DOHH2 (cell line): ENCODE measurements around the gene OXNAD1.

Source experiments
- CTCF ChIP-seq: fragments of 200-600 bp; sonication (generic); IDR thresholded peaks from one replicate; pipeline ENCODE4 v1.5.1; 2014; ENCODE audit warnings: antibody characterized with exemption, mild to moderate bottlenecking, low read depth, low read length; ENCODE audit not compliant: poor library complexity, severe bottlenecking
- EZH2phosphoT487 ChIP-seq: fragments of 200-600 bp; sonication (generic); IDR thresholded peaks from 2 replicates; pipeline ENCODE4 v1.6.1; 2017; ENCODE audit warnings: borderline replicate concordance, mild to moderate bottlenecking, antibody characterized with exemption, low read length, moderate library complexity, mixed read lengths

GRCh38 chr3:16229681-16230080 is 35.3 kb upstream of the OXNAD1 start:
- TF ChIP-seq CTCF (no peak), EZH2phosphoT487 (no peak)
